Fibroblast of the aortic adventitia (primary cell): ENCODE results near the gene SYTL1. TPM values are rescaled to one million over a fixed set of nuclear protein-coding genes. Genes with fewer than 3 reads are reported as not detected.
A peak's percentile ranks its signal among the peaks of the same experiment; 100 is the strongest.

Experiments
- DNase-seq: peaks from one replicate; pipeline ENCODE4 v3.0.0-alpha.2; 2010; ENCODE audit warnings: low read depth
- H3K4me3 ChIP-seq: 2 replicates; pipeline ENCODE4 v1.5.1; 2011; ENCODE audit warnings: low read depth, mild to moderate bottlenecking, control low read depth, low read length, moderate library complexity
- total RNA-seq: library from RNA; depleted of rRNA; stranded (reverse); fragments of >200 nt; gene quantifications from 2 replicates; pipeline ENCODE4 v1.2.3, GENCODE V29; 2012; ENCODE audit warnings: low replicate concordance
- TF ChIP-seq, protein P1 (sequence below): IDR thresholded peaks from 2 replicates; pipeline ENCODE4 v1.5.1; 2011; ENCODE audit warnings: mild to moderate bottlenecking, low read length, control low read depth, inconsistent platforms; ENCODE audit not compliant: insufficient read depth

Gene SYTL1
- total RNA-seq, 1 donor, result 0.09 TPM

DNA sequence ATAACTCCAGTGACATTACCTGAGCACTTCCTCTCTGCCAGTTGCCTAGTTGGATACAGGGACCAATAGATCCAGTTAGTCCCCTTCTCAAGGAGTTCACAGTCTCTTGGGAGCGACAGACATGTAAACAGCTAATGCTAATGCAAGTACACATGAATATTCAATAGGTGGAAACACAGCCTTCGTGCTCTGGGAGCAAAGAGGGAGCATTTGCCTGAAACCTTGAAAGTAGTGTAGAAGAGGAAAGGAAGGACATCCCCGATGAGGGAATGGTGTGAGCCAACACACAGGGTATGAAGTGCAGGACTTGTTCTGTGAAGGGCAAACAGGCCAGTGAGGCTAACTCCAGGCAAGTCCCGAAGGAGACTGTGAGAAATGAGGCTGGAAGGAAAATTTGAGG lies 23.7 kb upstream of the SYTL1 start:
- TF ChIP-seq, protein P1, sequence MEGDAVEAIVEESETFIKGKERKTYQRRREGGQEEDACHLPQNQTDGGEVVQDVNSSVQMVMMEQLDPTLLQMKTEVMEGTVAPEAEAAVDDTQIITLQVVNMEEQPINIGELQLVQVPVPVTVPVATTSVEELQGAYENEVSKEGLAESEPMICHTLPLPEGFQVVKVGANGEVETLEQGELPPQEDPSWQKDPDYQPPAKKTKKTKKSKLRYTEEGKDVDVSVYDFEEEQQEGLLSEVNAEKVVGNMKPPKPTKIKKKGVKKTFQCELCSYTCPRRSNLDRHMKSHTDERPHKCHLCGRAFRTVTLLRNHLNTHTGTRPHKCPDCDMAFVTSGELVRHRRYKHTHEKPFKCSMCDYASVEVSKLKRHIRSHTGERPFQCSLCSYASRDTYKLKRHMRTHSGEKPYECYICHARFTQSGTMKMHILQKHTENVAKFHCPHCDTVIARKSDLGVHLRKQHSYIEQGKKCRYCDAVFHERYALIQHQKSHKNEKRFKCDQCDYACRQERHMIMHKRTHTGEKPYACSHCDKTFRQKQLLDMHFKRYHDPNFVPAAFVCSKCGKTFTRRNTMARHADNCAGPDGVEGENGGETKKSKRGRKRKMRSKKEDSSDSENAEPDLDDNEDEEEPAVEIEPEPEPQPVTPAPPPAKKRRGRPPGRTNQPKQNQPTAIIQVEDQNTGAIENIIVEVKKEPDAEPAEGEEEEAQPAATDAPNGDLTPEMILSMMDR, result no peak
- DNase-seq, result no peak
- no peak overlapping the region for H3K4me3 ChIP-seq

DNA sequence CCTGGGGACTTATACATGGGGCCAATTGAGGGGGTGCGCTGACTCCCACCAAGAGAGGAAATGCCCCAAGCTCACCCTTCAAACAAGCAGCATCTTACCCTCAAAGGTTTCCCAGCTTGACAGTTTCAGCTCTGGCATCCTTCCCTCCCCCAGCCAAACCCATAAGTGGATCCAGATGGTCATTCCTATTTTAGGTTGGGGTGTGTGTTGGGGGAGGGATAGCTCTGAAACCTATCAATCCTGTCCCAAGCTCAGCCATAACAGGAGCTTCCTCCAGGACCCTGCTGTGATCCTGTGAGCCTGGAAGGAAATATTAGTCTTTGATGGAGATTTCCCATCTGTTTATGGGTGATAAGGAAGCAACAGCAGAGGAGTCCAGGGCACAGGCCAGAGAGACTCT lies 23.2 kb upstream of the SYTL1 start:
- H3K4me3 ChIP-seq, result no peak overlapping the region
- DNase-seq, result peak; percentile 64

DNA sequence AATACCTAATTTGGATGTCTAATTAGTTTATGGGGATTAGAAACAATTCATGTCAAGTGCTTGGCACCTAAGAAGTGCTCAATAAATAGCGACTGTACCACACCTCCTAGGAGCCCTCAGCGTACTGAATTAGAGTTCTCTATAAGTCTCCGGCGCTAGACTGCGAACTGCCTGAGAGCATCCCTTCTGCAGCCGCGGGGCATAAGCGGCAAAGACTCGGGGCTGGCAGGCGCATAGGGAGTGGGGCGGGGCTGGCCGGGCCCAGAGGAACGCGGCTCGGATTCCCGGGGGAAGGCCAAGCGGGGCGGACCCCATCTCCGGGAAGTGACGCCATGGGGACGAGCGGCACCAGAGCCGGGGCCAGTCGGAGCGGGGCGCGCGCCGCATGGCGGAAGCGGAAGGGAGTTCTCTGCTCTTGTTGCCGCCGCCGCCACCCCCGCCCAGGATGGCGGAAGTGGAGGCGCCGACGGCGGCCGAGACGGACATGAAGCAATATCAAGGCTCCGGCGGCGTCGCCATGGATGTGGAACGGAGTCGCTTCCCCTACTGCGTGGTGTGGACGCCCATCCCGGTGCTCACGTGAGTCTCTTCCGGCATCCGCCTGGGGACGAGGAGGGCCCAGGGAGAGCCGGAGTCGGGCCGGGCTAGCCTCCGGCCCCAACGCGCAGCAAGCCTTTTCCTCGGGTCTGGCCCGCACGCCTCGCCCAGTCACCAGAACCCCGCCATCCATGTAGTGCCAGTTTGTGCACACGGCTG lies 19.8 kb upstream of the SYTL1 start, which contains the start of gene TMEM222:
Gene TMEM222 (plus strand): TSS at position 351 of the 756 bp plus-strand sequence. CDS start 35 bp downstream, at position 386.
- peak within 1 kb of the TSS; percentile 100 for H3K4me3 ChIP-seq
- DNase-seq, result peak; percentile 94
- TF ChIP-seq, protein P1, result peak; percentile 13

More for the DNA sequence above, 23.2 kb upstream of the SYTL1 start:
- TF ChIP-seq, protein P1, result no peak

DNA sequence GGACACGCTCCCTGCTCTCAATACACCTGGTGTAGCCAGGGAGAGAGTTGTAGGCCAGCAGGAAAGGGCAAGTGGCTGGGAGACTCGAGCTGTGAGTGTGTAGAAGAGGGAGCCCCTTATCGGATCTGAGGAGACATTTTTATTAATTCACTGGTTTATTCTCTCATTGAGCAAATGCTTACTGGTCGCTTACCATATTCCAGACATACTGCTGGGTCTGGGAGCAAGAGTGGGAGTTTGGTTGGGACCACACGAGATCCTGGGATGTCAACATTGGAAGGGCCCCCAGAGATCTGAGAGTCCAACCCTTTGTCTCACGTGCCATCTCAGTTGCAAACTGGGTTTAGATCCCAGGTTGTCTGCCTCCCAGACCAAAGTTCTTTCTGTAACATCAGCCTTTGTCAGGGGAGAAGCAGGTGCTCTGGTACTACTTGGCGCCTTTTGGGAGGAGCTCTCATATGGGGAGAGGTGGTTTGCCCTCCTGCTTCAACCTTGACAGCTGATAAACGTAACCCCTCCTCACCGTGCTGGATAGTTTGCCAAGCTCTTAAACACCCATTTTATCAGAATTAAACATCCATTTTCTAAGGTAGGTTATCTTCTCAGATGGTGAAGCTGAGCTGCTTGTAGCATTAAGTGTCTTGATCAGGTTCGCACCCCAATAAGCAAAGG lies 19.1 kb upstream of the SYTL1 start:
- TF ChIP-seq, protein P1, result no peak
- no peak for DNase-seq
- peak overlapping the region; percentile 100 for H3K4me3 ChIP-seq

DNA sequence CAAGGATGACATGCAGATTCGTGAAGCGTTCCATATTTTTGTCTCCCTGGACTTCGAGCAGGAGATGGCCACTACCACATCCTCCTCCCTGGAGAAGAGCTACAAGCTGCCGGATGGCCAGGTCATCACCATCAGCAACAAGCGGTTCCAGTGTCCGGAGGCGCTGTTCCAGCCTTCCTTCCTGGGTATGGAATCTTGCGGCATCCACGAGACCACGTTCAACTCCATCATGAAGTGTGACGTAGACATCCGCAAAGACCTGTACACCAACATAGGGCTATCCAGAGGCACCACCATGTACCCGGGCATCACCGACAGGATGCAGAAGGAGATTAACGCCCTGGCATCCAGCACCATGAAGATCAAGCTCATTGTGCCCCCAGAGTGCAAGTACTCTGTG lies 16.5 kb upstream of the SYTL1 start:
- TF ChIP-seq, protein P1, result no peak

DNA sequence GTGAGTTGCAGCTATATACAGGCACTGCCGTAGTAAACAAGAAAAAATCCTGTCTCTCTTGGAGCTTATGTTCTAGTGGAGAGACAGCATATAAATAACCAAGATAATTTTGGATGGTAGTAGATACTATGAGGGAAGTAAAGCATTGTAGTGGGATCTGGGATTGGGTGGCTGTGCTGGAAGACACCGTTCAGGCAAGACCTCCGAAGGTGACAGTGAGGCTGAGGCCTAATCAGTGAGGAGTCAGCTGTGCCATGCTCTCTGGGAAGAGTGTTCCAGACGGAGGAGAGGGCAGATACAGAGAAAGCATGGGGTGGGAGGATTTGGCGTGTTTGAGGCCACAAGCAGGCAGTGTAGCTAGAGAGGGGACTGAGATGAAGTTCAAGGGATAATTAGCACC lies 13.9 kb upstream of the SYTL1 start:
- DNase-seq, result no peak
- TF ChIP-seq, protein P1, result no peak

More for the DNA sequence above, 16.5 kb upstream of the SYTL1 start:
- DNase-seq, result no peak
- H3K4me3 ChIP-seq, result no peak overlapping the region

More for the DNA sequence above, 13.9 kb upstream of the SYTL1 start:
- H3K4me3 ChIP-seq, result no peak overlapping the region
